Left ventricle myocardium superior (tissue), 1 donor: ENCODE measurements around the gene FANCL. TPM values are rescaled to one million over a fixed set of nuclear protein-coding genes. Genes with fewer than 3 reads are reported as not detected.
"Not testable (repeated sequence)": the region's sequence is repeated elsewhere in the genome, so short reads cannot be mapped to it uniquely, and the experiment has no call there.

Source experiments
- ATAC-seq: fragments of 200-7000 bp; cut with Tn5 transposase; one replicate; pipeline ENCODE4 v1.9.1; 2020; ENCODE audit warnings: mild to moderate bottlenecking, moderate library complexity
- DNase-seq: peaks from one replicate; pipeline ENCODE4 v3.0.0-alpha.2; 2020
- intact Hi-C: fragments of 100-400 bp; cut with micrococcal nuclease; formaldehyde crosslinking; loops from one replicate; pipeline ENCODE4 v1.11.0; 2022
- total RNA-seq: library from RNA; stranded (reverse); fragmentation: NEBNext Ultra II Directional; extraction: Animal tissue kit (Norgen Biotek cat#: 25700); gene quantifications from one replicate; pipeline ENCODE4 v1.2.1, GENCODE V29; 2021
- donor health status: DM: no; HTN: yes; CAD: no; lungs with severe emphysema.

The FANCL gene
- total RNA-seq, 1 donor from 2014 or later: 12.0 TPM

- DNase-seq, ATAC-seq, intact Hi-C loops: not testable (repeated sequence)
Measured at GRCh38 chr2:58210951-58211568, 30.1 kb downstream of the FANCL start.

- ATAC-seq: no peak
- DNase-seq: no peak
- intact Hi-C loops: no loop called here
Measured at GRCh38 chr2:58207189-58207588, 33.9 kb downstream of the FANCL start.

- ATAC-seq: no peak
- DNase-seq: no peak
- intact Hi-C loops: no loop called here
Measured at GRCh38 chr2:58206785-58207184, 34.3 kb downstream of the FANCL start.

GRCh38 chr2:58204195-58204959, 36.7 kb downstream of the FANCL start:
- ATAC-seq (no peak), DNase-seq (no peak)
- intact Hi-C loops: no loop called here

GRCh38 chr2:58203018-58203417, 38.1 kb downstream of the FANCL start:
- ATAC-seq: no peak
- intact Hi-C loops: no loop called here
- no peak for DNase-seq

GRCh38 chr2:58202404-58202803, 38.7 kb downstream of the FANCL start:
- DNase-seq: no peak
- ATAC-seq: no peak
- intact Hi-C loops: no loop called here

GRCh38 chr2:58197894-58198293, 43.2 kb downstream of the FANCL start:
- intact Hi-C loops: no loop called here
- ATAC-seq (no peak), DNase-seq (no peak)

GRCh38 chr2:58195662-58196061, 45.5 kb downstream of the FANCL start:
- DNase-seq (no peak), ATAC-seq (no peak)
- intact Hi-C loops: no loop called here

GRCh38 chr2:58194458-58194857, 46.7 kb downstream of the FANCL start:
- no peak for ATAC-seq
- intact Hi-C loops: no loop called here
- no peak for DNase-seq

GRCh38 chr2:58187022-58187421, 54.1 kb downstream of the FANCL start:
- DNase-seq, intact Hi-C loops, ATAC-seq: not testable (repeated sequence)

GRCh38 chr2:58186501-58186900, 54.6 kb downstream of the FANCL start:
- ATAC-seq (no peak), DNase-seq (no peak)
- intact Hi-C loops: no loop called here

GRCh38 chr2:58182527-58182926, 58.6 kb downstream of the FANCL start:
- DNase-seq (no peak), ATAC-seq (no peak)
- intact Hi-C loops: no loop called here

- DNase-seq (no peak), ATAC-seq (no peak)
- intact Hi-C loops: no loop called here
Measured at GRCh38 chr2:58180635-58181034, 60.5 kb downstream of the FANCL start.

GRCh38 chr2:58180175-58180574, 61.0 kb downstream of the FANCL start:
- ATAC-seq, intact Hi-C loops, DNase-seq: not testable (repeated sequence)

GRCh38 chr2:58177187-58177586, 63.9 kb downstream of the FANCL start:
- ATAC-seq, intact Hi-C loops, DNase-seq: not testable (repeated sequence)

- ATAC-seq, DNase-seq, intact Hi-C loops: not testable (repeated sequence)
Measured at GRCh38 chr2:58171831-58172230, 69.3 kb downstream of the FANCL start.

GRCh38 chr2:58170334-58170933, 70.7 kb downstream of the FANCL start:
- ATAC-seq, intact Hi-C loops, DNase-seq: not testable (repeated sequence)

- intact Hi-C loops, ATAC-seq, DNase-seq: not testable (repeated sequence)
Measured at GRCh38 chr2:58169845-58170244, 71.3 kb downstream of the FANCL start.

GRCh38 chr2:58168130-58168529, 73.0 kb downstream of the FANCL start:
- DNase-seq, ATAC-seq, intact Hi-C loops: not testable (repeated sequence)

GRCh38 chr2:58163913-58164312, 77.2 kb downstream of the FANCL start:
- DNase-seq (no peak), ATAC-seq (no peak)
- intact Hi-C loops: no loop called here
